Hepatocyte (in vitro differentiated cells): Measurements from ENCODE around the gene TSR2. TPM values are rescaled to one million over a fixed set of nuclear protein-coding genes. Genes with fewer than 3 reads are reported as not detected.

ENCODE experiments used
- DNase-seq: peaks from one replicate; pipeline ENCODE4 v3.0.0-alpha.2; 2016; ENCODE audit warnings: low spot score
- H2AFZ ChIP-seq: fragments of 200-600 bp; sonication (generic); 2 replicates; pipeline ENCODE4 v1.6.0; 2016; ENCODE audit warnings: antibody characterized with exemption, mild to moderate bottlenecking
- H3K27ac ChIP-seq: fragments of 200-600 bp; sonication (generic); 2 replicates; pipeline ENCODE4 v1.5.1; 2016; ENCODE audit warnings: mild to moderate bottlenecking
- H3K27me3 ChIP-seq: fragments of 200-600 bp; sonication (generic); 2 replicates; pipeline ENCODE4 v1.6.1; 2016
- H3K36me3 ChIP-seq: fragments of 200-600 bp; sonication (generic); replicated peaks from 2 replicates; pipeline ENCODE4 v1.5.1; 2016; ENCODE audit warnings: low read depth; ENCODE audit not compliant: insufficient read depth
- H3K4me1 ChIP-seq: fragments of 200-600 bp; sonication (generic); 2 replicates; pipeline ENCODE4 v1.5.1; 2016; ENCODE audit warnings: mild to moderate bottlenecking, moderate library complexity; ENCODE audit not compliant: insufficient read depth
- H3K4me2 ChIP-seq: fragments of 200-600 bp; sonication (generic); 2 replicates; pipeline ENCODE4 v1.6.0; 2016
- H3K4me3 ChIP-seq: fragments of 200-600 bp; sonication (generic); 2 replicates; pipeline ENCODE4 v1.5.1; 2016; ENCODE audit warnings: mild to moderate bottlenecking
- H3K79me2 ChIP-seq: fragments of 200-600 bp; sonication (generic); 2 replicates; pipeline ENCODE4 v1.6.0; 2017; ENCODE audit warnings: mild to moderate bottlenecking
- H3K9me2 ChIP-seq: fragments of 200-600 bp; sonication (generic); replicated peaks from 2 replicates; pipeline ENCODE4 v1.6.0; 2017; ENCODE audit warnings: mild to moderate bottlenecking; ENCODE audit not compliant: insufficient read depth
- H3K9me3 ChIP-seq: fragments of 200-600 bp; sonication (generic); 2 replicates; pipeline ENCODE4 v1.5.1; 2016; ENCODE audit warnings: low read depth, mild to moderate bottlenecking
- H4K20me1 ChIP-seq: fragments of 200-600 bp; sonication (generic); 2 replicates; pipeline ENCODE4 v1.6.0; 2016; ENCODE audit warnings: mild to moderate bottlenecking; ENCODE audit not compliant: insufficient read depth, poor library complexity, severe bottlenecking
- EZH2 ChIP-seq: fragments of 200-600 bp; sonication (generic); IDR thresholded peaks from 2 replicates; pipeline ENCODE4 v1.6.1; 2016; ENCODE audit warnings: antibody characterized with exemption, mild to moderate bottlenecking, borderline replicate concordance
- EZH2phosphoT487 ChIP-seq: fragments of 200-600 bp; sonication (generic); IDR thresholded peaks from one replicate; pipeline ENCODE4 v1.6.1; 2018; ENCODE audit warnings: antibody characterized with exemption, mild to moderate bottlenecking, low read depth, moderate library complexity; ENCODE audit not compliant: unreplicated experiment, severe bottlenecking
- WGBS: methylation state at CpG from one replicate; pipeline ENCODE4 v1.1.6; 2016; ENCODE audit warnings: low lambda C conversion rate; ENCODE audit errors: missing lambda C conversion rate; 5-methylcytosine and 5-hydroxymethylcytosine counted together
- polyA plus RNA-seq: library from polyadenylated mRNA; unstranded; fragments of >200 nt; fragmentation: Nextera tagmentation; extraction: Ambion mirVana; gene quantifications from 2 replicates; pipeline ENCODE4 v1.2.1, GENCODE V29; 2016
- total RNA-seq: library from RNA; depleted of rRNA; stranded (reverse); fragments of >200 nt; gene quantifications from 2 replicates; pipeline ENCODE4 v1.2.3, GENCODE V29; 2014
- TF ChIP-seq, protein P1 (sequence below): fragments of 200-600 bp; sonication (generic); IDR thresholded peaks from 2 replicates; pipeline ENCODE4 v1.5.1; 2016; ENCODE audit warnings: antibody characterized with exemption, mild to moderate bottlenecking; ENCODE audit not compliant: poor library complexity

The TSR2 gene
- total and polyA plus RNA-seq, 2 experiments from 2014 or later = 18.9 to 58.4 TPM

DNA sequence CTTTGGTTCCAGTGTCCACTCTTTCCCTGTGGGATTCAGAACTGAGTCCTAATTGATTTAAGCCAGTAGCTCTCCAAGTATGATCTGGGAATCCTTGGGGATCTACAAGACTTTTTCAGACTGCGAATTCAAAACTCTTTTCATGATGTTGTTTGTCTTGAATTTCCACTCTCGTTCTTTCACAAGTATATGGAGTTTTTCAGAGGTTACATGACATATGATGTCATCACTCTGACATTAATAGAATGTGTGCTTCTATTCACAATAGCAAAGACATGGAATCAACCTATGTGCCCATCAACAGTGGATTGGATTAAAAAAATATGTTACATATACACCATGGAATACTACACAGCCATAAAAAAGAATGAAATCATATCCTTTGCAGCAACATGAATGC lies 23.2 kb upstream of the TSR2 start:
- Histone ChIP-seq H3K4me1 (no peaks in the 10 kb centered on the region), H3K9me3 (no peaks in the 10 kb centered on the region), H3K36me3 (no peaks in the 10 kb centered on the region), H3K4me3 (no peak overlapping the region), H4K20me1 (no peaks in the 10 kb centered on the region), H3K27me3 (no peaks in the 10 kb centered on the region), H3K27ac (no peak overlapping the region), H3K79me2 (no peaks in the 10 kb centered on the region), H3K4me2 (no peak overlapping the region), H2AFZ (no peak overlapping the region), H3K9me2 (no peaks in the 10 kb centered on the region)
- no peak for DNase-seq
- TF ChIP-seq EZH2phosphoT487 = no peak
- TF ChIP-seq EZH2 = no peak
- TF ChIP-seq, protein P1, sequence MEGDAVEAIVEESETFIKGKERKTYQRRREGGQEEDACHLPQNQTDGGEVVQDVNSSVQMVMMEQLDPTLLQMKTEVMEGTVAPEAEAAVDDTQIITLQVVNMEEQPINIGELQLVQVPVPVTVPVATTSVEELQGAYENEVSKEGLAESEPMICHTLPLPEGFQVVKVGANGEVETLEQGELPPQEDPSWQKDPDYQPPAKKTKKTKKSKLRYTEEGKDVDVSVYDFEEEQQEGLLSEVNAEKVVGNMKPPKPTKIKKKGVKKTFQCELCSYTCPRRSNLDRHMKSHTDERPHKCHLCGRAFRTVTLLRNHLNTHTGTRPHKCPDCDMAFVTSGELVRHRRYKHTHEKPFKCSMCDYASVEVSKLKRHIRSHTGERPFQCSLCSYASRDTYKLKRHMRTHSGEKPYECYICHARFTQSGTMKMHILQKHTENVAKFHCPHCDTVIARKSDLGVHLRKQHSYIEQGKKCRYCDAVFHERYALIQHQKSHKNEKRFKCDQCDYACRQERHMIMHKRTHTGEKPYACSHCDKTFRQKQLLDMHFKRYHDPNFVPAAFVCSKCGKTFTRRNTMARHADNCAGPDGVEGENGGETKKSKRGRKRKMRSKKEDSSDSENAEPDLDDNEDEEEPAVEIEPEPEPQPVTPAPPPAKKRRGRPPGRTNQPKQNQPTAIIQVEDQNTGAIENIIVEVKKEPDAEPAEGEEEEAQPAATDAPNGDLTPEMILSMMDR = no peak
- WGBS = 57% methylated on average over 2 of the region's 2 CpGs

DNA sequence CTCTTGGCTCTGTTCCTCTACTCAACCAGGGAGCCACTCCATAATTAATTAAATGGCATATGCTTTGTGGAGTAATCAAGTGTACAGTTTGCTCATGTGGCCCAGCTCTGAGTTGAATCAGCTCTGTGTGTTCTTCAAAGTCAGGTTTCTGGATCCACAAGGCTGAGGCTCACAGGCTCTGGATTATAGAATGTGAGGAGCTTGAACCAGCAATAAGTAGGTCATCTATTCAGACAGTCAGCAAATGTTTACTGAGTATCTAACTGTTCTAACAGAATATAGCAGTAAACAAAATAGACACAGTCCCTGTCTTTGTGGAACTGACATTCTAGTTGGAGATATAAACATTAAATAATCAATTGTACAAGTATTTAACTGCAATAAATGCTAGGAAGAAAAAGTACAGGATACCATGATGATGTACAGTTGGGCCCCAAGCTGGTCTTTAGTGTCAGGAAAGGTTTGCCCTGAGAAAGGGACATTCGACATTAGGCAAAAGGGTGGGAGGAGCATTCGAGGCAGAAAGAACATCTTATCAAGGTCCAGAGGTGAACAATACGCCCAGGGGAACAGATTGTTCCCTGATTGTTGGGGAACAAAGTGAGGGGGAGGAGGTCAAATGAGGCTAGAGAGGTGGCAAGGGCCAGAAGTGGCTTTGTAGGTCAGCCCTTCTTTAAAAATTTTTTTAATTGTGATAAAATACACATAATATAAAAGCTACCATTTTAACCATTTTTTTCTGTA lies 20.5 kb upstream of the TSR2 start:
- 38% methylated on average over 3 of the region's 3 CpGs for WGBS
- DNase-seq = no peak

DNA sequence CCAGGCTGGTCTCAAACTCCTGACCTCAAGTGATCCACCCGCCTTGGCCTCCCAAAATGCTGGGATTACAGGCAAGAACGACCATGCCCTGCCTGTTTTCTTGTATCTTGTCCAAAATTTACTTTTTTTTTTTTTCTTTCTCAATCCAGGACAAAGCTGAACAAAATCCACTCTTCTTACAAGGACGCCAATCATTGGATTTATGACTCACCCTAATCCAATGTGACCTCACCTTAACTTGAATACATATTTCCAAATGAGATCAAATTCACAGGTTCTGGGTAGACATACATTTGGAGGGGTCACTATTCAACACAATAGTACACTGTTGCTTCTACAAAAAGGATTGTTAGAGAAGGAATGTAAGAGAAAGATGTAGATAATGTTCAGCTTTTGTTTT lies 18.0 kb upstream of the TSR2 start:
- H3K79me2 ChIP-seq = no peaks in the 10 kb centered on the region
- no peaks in the 10 kb centered on the region for H3K4me1 ChIP-seq
- no peak overlapping the region for H3K27ac ChIP-seq
- 71% methylated on average over 3 of the region's 3 CpGs for WGBS
- DNase-seq = no peak
- no peaks in the 10 kb centered on the region for H3K9me3 ChIP-seq
- no peak overlapping the region for H3K4me2 ChIP-seq
- H3K36me3 ChIP-seq = no peaks in the 10 kb centered on the region
- H2AFZ ChIP-seq = no peak overlapping the region
- no peak overlapping the region for H3K4me3 ChIP-seq
- H4K20me1 ChIP-seq = no peaks in the 10 kb centered on the region
- no peaks in the 10 kb centered on the region for H3K9me2 ChIP-seq
- TF ChIP-seq EZH2 = no peak
- TF ChIP-seq EZH2phosphoT487 = no peak
- TF ChIP-seq, protein P1 = no peak
- H3K27me3 ChIP-seq = no peaks in the 10 kb centered on the region

More for the DNA sequence above, 20.5 kb upstream of the TSR2 start:
- Histone ChIP-seq H4K20me1 (no peaks in the 10 kb centered on the region), H3K9me3 (no peaks in the 10 kb centered on the region), H3K9me2 (no peaks in the 10 kb centered on the region), H3K4me3 (no peak overlapping the region), H3K27ac (peak overlapping the region; percentile 37), H3K4me1 (no peaks in the 10 kb centered on the region), H3K27me3 (no peaks in the 10 kb centered on the region), H3K79me2 (no peaks in the 10 kb centered on the region), H3K4me2 (no peak overlapping the region), H2AFZ (no peak overlapping the region), H3K36me3 (no peaks in the 10 kb centered on the region)
- TF ChIP-seq EZH2 (no peak), EZH2phosphoT487 (no peak)
- TF ChIP-seq, protein P1 = no peak
